Adrenal gland (tissue), 5 donors: Measurements from ENCODE around the gene EMB.

Experiments
- CTCF ChIP-seq, 6 experiments: fragments of 450-650 bp in 4 of 6; fragments of 200-600 bp in 2 of 6; sonication (generic) in 1 of 6; IDR thresholded peaks; 1 replicate in 5 of 6; 2 replicates in 1 of 6; pipeline versions ENCODE4 v1.5.1 to v1.8.0; 2016 to 2021; ENCODE audit warnings: antibody characterized with exemption in 6 of 6, mild to moderate bottlenecking in 2 of 6, moderate library complexity in 1 of 6
- POLR2A ChIP-seq, 2 donors: fragments of 450-650 bp; IDR thresholded peaks; one replicate each; pipeline ENCODE4 v1.6.1; 2017; ENCODE audit warnings: antibody characterized with exemption in 2 of 2, mild to moderate bottlenecking in 2 of 2, moderate library complexity in 1 of 2
- donor health status: DM: no; HTN: no; CAD: no.

DNA sequence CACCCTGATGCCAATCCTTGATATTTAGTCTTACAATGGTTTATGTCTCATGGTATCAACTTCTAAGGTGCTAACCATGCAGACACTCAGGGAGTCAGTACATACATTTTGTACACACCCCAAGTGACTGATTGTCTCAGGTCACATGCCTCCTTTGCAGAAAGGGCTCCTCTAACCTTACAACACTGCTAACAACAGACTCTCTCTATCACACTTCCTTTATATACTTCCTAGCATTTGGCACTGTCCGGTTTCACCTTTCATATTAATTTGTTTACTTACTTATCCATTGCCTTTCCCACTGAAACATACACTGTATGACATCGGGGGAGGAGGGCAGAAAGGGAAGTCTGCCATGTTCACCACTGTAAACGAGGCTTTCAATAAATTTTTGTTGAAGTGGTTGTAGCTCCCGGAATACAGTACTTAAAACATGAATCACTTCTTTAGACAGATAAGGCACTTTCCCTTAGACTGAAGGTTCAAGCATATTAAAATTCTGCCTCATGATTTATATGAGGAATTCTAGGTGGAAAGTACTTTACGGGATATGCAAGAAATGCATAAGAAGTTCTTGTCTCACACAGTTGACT lies 20.6 kb downstream of the EMB start:
- TF ChIP-seq CTCF (IDR thresholded peaks at IDR 0.05) (no peak), POLR2A (IDR thresholded peaks at IDR 0.05) (no peak)
